Measurements from ENCODE around the gene LMAN1L.

LMAN1L gene

DNA sequence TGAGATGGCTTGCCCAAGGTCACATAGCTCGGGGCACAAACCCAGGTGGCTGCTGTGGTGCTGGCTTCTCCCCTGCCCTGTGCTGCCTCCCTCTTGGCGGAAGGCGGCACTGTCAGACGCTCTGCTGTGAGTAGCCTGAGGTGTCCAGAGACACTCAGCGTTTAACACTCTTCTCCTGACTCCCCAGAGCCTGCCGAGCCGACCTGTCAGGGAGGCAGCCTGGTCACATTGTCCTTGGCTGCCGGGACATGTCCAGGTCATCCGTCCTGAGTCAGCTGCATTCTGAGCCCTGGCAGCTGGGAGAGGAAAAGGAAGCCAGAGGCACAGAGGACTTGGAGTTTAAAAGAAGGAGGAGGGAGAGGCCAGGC, 4.7 kb downstream of the LMAN1L start:
- DNase-seq: no peak

DNA sequence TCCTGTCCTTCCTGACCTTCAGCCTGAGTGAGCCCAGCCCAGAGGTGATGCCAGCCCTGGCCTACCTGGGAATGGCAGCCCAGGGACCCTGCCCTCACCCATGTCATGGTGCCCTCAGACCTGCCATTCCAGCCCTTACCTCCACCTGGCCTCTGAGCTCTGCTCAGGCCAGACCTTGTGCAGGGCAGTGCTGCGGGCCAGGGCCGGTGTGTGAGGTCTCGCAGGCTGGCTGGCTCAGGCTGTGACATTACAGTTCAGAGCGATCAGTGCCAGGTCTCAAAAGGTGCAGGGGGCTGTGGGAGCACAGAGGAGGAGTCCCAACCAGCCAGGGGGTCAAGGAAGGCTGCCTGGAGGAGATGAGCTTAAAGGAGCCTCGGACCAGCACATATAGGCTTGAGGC, 7.4 kb downstream of the LMAN1L start:
- no peak for DNase-seq

DNA sequence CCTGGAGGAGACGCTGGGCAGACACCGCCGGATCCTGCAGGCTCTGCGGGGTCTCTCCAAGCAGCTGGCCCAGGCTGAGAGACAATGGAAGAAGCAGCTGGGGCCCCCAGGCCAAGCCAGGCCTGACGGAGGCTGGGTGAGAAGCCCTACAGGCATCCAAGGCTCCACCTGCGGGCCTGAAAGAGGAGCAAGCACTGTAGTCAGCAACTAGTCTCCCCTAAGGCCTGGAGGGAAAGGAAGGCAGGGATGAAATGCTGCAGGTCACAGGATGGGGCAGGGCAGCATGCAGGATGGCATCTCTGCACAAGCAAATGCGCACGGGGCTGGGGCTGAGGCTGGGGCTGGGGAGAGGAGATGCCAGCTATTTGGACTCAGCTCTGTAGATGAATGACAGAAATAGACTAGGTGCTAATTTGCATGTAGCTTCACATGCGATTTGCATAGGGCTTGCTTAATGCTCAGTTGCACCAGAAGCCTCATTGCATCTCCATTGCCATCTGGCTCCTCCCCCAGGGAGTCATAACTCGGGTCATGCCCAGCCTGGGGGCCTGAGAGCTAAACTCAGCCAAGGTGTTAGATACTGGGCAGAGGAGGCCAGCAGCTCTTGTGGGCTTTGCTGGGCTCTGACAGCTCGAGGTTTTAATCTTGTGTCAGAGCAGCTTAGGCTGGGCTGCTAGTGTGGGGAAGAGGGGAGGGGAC, 8.6 kb downstream of the LMAN1L start:
- DNase-seq: no peak

DNA sequence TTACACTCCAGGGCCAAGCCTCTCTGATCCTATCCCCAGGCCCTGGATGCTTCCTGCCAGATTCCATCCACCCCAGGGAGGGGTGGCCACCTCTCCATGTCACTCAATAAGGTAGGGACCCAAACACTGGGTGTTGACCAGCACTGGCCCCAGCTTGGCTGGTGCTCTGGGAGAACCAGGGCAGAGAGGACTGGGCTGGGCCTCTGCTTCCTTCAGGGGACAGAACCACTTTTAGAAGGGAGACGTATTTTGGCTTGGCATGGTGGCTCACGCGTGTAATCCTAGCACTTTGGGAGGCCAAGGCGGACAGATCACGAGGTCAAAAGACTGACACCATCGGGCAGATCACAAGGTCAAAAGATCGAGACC, 9.1 kb downstream of the LMAN1L start:
- DNase-seq: no peak

DNA sequence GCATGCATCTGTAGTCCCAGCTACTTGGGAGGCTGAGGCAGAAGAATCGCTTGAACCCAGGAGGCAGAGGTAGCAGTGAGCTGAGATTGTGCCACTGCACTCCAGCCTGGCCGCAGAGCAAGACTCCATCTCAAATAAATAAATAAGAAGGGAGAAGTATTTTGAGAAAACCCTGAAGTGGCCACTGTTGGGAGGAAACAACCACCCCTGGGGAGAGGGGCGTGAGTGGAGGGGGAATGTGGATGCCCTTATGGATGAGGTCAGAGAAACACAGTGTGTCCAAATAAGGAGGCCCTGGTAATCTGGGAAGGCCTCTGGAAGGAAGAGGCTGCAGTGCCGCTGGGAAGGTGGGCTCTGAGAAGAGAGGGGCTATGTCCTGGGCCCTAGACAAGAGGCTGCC, 9.6 kb downstream of the LMAN1L start:
- DNase-seq: no peak

DNA sequence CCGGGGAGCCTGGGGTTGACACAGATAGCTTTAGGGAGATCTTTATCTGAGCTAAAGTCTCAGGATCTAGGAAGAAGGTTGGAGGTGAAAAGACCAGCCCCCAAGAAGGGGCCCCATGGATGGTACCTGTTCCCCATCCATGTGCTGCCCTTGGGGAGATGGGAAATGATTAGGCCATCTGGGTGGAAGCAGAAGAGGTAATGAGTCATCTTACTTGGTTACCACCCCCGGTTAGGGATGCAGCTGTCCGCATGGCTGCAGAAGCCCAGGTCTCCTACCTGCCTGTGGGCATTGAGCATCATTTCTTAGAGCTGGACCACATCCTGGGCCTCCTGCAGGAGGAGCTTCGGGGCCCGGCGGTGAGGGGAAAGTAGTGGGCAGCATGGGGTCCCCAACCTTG, 10.7 kb downstream of the LMAN1L start:
- no peak for DNase-seq

DNA sequence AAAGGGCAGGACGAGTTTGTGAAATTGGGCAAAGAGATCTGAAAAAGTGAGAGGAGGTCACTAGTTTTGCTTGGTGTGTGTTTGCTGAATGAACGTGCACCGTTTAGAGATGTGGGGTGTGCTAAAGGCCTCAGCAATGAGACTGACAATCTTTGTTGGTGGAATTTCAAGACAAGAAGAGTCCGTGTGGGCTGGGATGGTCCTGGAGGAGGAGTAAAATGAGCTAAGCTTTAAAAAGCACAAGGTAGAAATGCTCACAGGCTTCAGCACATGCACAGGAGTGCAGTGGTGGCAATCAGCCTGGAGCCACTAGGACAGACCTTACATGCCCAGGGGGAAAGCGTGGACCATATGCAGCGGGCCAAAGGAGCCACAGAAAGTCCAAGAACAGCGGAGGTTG, 12.3 kb downstream of the LMAN1L start:
- no peak for DNase-seq

DNA sequence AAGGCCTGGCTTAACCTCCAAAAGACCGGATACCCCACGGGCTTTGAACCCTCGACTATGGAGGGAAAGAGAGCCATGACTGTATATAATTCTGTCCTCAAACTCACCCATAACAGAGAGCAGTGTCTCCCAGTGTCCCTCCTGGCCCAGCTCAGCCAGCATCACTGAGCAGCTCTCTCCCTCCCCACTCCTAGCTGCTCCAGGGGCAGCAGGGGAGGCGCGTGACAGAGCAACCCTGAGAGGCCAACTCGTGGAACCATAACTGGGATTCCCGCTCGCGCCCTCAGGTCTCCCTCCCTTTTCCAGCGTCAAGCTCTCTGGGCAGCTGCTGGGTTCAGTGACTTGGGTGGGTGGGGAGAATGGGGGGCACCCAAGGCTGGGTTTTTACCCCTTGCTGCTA, 13.2 kb downstream of the LMAN1L start:
- no peak for DNase-seq

DNA sequence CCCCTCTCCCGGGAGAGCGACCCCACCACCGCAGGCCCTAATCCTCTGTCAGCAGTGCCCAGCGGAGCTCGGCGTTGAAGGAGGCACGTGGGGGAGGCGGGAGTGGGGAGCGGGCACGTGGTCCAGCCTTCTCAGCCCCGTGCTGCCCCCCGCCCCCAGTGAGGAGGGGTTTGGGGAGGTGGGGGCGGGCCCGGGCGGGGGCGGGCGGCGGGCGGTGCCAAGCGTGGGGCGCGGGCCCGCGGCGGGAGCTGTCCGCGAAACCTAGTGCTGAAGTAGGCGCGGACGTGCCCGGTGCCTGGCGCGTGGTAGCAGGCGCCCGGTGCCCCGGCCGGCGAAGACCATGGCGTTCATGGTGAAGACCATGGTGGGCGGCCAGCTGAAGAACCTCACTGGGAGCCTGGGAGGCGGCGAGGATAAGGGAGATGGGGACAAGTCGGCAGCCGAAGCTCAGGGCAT, 13.8 kb downstream of the LMAN1L start, which contains the start of gene CPLX3:
Gene CPLX3, plus strand, starts transcription at position 264 of the 456 bp plus-strand sequence. Its CDS starts 77 bp downstream, at position 341.
- DNase-seq: no peak

DNA sequence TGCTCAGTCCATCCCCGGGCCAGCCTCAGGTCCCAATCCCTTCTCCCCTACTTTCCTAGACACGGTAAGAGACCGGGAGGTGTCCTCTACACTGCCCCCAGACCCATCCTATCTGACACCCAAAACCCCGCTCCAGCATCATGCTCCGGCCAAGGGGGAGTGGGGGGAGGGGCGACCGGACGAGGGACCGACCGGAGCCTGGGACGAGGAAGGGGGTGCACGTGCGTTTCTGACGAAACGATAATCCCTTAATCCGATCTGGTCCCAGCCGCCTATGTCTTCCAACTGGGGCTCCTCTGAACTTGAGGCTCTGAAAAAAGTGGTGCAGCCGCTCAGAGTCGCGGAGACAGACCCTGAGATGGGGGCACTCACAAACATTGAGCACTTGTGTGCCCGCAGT, 14.3 kb downstream of the LMAN1L start:
- DNase-seq: no peak

DNA sequence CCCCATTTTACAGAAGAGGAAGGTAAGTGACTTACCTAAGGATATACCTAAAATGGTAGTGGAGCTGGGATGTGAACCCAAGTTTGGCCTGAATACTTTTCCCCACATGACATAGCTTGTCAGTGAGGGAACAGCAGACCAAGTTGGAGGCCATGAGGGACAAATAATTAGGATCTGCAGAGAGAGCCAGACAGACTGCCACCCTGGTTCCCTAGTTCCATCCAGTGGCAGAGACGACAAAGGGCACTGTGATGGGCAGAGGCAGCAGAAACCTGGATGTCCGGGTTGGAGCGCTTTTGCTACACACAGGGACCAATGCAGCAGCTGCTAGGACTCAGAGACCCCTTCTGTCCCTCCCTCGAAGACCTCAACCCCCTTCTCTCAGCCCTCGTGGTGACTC, 15.0 kb downstream of the LMAN1L start:
- no peak for DNase-seq

DNA sequence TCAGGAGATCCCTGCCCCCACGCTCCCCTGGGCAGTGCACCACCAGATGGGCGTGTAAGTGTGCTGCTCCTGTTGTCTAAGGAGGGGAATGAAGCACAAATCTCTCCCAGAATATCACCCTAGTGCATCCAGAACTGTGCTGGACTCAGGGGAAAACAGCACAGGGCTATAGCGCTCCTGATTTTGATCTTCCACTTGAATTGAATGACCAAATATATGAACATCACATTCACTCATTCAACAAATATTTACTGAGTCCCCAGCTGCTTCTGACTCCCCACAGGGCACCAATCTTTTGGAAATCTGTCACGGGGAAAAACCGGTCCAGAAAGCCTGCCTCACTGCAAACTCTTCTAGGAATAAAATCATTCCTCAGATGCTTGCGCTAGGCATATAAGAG, 16.2 kb downstream of the LMAN1L start:
- DNase-seq: no peak

DNA sequence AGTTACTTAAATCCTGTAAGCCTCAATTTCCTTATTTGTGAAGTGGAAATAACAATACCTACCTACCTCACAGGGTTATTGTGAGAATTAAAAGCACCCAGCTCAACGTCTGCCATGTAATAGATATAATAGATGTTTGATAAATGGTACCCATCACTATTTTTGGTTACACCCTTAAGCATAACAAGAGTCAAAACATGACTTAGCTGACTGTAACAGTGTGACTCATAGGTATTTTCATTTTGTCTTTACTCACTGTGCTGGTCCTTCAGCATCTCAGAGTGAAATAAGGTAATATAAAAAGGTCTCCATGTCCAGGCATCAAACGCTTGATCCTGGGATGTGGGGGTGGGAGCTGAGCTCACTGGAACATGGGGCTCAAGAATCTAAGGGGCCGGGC, 16.9 kb downstream of the LMAN1L start:
- no peak for DNase-seq

DNA sequence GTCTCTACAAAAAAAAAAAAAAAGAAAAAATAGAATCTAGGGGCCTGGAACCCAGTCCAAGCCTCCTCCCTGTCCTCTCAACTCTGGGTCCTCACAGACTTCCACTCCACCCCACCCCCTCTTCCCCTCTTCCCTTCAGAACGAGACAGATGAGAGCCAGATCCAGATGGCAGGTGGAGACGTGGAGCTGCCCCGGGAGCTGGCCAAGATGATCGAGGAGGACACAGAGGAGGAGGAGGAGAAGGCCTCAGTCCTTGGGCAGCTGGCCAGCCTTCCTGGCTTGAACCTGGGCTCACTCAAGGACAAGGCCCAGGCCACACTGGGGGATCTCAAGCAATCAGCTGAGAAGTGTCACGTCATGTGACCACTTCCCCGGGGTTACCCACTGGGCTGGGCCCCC, 17.4 kb downstream of the LMAN1L start:
- no peak for DNase-seq

DNA sequence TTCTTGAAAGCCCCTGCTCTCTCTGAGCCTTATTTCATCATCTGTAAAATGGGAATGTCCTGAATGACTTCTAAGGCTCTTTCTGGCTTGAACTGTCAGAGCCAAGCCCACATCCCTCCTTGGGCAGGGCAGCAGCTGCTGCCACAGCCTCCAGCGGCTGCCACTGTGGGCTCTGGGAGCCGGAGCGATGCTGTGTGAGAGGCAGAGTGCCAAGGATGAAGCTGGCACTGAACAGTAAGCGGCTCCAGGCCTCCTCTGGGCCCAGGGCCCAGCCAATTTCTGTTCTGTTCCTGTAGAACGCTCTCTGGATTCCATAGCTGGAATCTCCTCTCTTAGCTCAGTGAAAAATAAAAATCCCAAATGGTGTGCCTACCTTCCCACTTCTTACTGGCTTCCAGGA, 18.2 kb downstream of the LMAN1L start:
- no peak for DNase-seq

DNA sequence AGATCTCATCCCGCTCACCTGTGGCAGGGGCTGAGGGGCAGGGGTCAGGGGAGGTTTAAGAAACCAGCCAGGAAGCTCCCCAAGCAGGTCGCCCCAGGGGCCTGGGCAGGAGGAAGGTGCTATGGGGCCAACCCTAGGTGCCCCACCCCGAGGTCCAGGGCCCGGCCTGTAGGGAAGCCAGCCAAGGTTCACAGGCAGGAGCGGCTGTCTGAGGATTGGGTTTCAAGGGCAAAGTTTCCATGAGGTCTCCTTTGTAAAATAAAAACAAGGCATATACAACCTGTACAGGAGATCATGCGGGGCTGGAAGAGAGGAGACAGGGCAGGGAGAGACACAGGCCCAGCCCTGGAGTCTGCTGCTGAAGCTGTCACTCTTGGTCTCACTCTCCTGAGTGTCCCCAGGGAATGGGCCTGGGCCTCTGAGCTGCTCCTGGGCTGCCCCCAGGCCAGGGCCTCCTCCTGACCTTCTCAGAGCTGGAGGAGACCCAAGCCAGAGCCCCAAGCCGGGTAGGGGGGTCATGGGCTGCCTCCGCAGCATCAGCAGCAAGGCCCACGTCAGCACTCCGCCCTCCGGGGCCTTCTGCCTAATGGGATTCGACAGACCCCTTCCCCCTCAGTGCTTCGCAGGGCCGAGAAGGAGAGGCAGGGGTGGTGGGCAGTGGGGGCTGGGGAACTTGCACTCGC, 19.3 kb downstream of the LMAN1L start:
- DNase-seq: no peak

DNA sequence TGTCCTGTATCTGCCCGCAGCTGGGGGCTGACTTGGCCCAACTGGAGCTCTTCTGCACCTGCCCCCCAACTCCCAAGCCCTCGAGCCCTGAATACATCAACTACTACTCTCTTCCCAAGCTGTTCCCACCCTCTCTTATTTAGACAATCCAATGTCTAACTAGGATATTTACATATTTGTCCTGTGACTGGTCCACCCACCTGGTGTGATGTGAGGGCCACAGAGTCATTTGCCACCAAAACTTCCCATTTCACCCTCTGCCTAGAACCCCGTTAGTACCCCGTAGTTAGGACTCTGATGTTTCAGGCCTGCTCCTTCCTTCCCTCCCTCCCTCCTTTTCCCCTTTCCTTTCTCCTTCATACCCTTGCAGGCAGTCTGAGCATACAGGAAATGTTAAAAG, 20.2 kb downstream of the LMAN1L start:
- DNase-seq: no peak

DNA sequence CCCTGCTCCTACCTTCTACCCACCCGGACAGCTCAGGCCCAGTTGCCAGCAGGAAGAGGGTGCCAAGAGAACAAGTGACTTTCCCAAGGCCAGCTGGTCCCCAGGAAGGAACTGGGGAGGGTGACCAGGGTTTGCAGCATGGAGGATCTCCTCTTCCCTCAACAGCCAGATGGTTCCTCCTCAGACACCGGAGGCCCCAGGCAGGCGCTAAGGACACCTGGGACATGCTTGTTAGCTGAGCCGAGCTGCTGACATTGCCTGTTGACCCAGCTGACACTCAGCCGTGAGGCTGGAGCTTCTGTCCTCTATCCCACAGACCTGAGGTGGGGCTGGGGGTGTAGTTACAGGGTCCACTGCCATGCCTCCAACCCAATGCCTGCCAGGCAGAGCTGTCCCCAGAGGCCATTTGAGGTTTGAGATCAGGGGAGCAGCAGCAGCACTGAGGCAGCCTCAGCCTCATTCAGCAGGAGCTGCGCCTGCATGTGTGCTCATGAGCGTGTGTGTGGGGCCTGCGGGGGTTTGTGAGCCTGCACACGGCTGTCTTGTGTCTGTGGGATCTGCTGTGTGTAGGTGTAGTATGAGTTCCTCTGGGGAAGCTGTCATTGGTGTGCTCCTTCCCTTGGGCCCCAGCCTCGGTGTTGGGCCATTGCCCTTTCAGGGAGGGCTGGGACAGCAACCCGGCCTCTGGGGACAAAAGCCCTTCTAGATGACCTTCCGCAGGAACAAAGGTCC, 20.9 kb downstream of the LMAN1L start:
- DNase-seq: no peak

DNA sequence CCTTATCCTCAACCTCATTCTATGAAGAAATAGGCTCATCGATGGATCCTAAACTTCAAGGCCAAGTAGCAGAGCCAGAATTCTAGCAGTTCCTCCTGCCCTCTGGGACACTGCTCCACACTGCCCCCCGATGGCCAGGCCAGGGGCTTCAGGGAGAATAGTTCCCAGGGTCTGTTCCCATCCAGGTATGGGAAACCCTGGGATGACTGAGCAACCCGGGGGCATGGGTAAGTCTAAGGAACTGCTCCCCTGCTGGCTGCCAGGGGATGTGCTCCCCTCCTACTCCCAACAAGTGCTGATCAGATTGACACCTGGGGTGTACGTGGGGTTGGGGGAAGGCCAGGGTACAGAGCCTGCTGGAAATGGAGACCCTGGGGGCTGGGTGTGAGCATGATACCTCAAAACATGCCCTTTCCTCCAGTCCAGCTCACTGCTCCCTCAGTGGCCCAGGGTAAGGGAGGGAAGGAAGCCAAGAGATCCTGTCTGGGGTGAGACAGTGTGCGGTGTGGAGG, 22.7 kb downstream of the LMAN1L start:
- DNase-seq: peak; percentile 5

DNA sequence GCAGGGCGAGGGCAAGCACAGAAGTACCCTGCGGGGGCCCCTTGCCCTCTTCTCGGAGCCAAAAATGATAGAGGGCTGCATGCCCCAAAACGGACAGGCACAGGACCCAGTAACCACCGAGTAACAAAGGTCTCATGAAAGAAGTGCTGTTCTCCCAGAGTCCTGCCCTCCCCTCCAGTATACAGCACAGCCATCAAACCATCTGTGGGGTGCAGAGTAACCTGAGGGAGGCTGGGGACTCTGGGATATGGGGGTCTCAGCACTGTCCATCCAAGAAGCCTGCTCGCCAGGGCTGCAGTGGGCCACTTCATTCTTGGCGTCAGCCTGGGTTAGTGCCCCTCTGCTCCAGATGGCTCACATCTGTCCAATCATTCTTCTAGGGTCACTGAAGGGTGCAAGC, 24.2 kb downstream of the LMAN1L start:
- no peak for DNase-seq

DNA sequence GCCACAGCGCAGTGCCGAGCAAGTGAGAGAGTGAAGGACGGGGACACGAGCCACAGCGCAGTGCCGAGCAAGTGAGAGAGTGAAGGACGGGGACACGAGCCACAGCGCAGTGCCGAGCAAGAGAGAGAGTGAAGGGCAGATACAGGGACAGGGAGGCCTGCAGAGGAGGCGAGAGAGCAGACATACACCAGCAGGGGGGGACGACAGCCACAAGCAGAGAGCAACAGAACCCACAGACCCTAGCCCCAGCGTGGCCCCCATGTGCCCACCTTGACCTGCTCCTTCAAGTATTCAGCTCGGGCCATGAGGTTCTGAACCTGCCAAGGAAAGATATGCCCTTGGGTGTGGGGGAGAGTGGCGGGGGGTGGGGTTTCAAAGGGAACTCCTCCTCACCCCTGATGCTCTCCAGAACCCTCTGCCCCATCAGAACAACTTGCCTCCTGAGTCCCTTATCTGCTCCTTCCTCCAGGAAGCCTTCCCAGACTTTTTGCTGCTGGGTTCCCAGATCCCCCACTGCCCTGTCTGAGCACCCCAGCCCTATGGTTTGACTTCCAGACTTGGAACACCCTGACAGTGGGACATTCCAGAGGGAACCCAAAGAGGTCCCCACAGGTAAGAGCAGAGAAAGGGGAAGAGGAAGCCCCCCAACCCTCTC, 25.0 kb downstream of the LMAN1L start:
- DNase-seq: no peak

DNA sequence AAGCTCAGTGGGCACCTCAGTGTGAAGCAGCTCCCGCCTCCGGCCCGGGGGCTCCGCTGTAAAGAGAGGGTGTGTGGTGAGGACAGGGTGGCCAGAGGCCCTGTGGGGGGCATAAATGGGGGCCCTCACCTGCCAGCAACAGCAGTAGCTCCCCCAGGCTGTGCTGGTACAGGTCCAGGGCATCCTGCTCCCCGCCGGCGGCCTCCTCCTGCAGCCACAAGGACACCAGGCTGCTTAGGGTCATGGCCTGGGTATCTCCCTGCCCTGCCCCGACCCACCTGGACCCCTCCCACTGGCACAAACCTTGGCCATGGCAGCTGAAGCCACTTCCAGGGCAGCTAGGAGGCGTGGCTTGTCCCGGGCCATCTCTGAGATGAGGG, 25.5 kb downstream of the LMAN1L start:
- no peak for DNase-seq

DNA sequence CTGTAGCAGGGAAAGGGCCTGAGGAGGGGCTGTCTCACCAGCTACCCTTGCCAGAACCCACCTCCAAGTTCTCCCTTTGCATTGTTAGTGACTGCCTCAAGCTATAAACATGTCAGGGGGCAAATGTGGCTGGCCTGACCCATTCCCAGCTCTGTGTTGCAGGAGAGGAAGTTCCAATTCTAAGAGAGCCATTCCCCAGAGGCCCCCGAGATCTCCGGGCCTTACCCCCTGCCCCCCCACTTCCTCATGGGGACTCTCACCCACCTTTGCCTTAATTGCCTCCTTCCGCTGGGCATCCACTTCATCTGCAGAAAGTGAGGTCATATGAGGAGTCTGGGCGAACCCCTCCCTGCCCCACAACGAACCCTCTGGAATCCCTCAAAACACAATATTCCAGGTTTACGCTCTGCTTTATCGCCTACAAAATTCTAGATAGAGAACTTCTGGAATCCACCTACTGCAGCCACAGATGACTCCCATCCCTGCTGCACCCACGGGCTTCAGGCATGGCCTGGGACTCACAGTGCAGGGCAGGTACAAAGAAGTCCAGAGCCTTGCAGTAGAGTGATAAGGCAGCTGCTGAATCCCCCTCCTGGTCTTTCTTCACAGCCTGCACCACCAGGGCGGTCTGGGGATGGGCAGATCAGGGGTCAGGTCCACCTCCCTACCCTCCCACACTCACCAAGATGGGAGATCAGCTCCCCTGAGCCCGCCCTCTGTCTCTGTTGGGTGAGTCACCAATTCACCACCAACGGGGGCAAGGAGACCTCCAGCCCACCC, 26.3 kb downstream of the LMAN1L start:
- DNase-seq: no peak

All from NCI-H2227 treated with DMSO at 0.1 percent for 48 hours (cell line).